ENCODE data around the gene TERT.

- TF ChIP-seq SP1 (IDR thresholded peaks at IDR 0.05), result no peak
- TF ChIP-seq BHLHE40 (IDR thresholded peaks at IDR 0.05; ENCODE audit: borderline replicate concordance), result no peak
- no peak for TF ChIP-seq TARDBP (IDR thresholded peaks at IDR 0.05)
- no peak for TF ChIP-seq PKNOX1 (IDR thresholded peaks at IDR 0.05)
- no peak for TF ChIP-seq L3MBTL2 (conservative IDR thresholded peaks at IDR 0.05)
- no peak for TF ChIP-seq SUZ12 (IDR thresholded peaks at IDR 0.05)
- TF ChIP-seq FOXK2 (IDR thresholded peaks at IDR 0.05), result no peak
- no peak for TF ChIP-seq ZNF384 (IDR thresholded peaks at IDR 0.05)
Observed at GRCh38 chr5:1268056-1268455, 26.8 kb downstream of the TERT start.

Data from HEK293T (cell line).